ENCODE measurements around the gene HGS.

DNA sequence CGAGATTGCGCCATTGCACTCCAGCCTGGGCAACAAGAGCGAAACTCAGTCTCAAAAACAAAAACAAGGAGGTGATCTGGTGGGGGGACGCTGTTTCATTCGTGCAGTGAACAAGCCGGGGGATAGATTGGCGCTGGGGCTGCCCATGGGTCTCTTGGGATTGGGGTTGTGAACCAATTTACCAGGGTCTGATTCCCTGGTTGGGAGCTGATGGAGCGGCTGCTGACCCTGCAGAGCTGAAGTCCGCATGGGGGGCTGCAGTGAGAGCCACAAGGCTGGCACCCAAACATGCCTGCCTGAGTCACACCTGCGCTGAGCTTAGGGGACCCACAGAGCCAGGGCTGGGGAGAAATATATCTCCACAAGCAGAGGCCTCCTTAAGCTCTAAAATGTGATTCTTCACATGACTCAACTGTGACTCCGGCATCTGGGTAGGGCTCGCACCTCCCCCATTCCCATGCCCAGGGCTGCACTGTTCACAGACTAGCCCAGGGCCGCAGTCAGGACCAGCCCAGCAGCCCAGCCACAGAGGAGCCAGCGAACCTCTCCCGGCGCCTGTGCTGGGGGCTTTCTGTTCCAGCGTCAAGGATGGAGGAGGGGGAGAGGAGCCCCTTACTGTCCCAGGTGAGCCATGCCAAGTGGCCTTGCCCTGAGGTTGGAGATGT is 41.9 kb upstream of the HGS start:
- TF ChIP-seq, protein P1, sequence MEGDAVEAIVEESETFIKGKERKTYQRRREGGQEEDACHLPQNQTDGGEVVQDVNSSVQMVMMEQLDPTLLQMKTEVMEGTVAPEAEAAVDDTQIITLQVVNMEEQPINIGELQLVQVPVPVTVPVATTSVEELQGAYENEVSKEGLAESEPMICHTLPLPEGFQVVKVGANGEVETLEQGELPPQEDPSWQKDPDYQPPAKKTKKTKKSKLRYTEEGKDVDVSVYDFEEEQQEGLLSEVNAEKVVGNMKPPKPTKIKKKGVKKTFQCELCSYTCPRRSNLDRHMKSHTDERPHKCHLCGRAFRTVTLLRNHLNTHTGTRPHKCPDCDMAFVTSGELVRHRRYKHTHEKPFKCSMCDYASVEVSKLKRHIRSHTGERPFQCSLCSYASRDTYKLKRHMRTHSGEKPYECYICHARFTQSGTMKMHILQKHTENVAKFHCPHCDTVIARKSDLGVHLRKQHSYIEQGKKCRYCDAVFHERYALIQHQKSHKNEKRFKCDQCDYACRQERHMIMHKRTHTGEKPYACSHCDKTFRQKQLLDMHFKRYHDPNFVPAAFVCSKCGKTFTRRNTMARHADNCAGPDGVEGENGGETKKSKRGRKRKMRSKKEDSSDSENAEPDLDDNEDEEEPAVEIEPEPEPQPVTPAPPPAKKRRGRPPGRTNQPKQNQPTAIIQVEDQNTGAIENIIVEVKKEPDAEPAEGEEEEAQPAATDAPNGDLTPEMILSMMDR (IDR thresholded peaks at IDR 0.05): no peak
- TF ChIP-seq, protein P2, sequence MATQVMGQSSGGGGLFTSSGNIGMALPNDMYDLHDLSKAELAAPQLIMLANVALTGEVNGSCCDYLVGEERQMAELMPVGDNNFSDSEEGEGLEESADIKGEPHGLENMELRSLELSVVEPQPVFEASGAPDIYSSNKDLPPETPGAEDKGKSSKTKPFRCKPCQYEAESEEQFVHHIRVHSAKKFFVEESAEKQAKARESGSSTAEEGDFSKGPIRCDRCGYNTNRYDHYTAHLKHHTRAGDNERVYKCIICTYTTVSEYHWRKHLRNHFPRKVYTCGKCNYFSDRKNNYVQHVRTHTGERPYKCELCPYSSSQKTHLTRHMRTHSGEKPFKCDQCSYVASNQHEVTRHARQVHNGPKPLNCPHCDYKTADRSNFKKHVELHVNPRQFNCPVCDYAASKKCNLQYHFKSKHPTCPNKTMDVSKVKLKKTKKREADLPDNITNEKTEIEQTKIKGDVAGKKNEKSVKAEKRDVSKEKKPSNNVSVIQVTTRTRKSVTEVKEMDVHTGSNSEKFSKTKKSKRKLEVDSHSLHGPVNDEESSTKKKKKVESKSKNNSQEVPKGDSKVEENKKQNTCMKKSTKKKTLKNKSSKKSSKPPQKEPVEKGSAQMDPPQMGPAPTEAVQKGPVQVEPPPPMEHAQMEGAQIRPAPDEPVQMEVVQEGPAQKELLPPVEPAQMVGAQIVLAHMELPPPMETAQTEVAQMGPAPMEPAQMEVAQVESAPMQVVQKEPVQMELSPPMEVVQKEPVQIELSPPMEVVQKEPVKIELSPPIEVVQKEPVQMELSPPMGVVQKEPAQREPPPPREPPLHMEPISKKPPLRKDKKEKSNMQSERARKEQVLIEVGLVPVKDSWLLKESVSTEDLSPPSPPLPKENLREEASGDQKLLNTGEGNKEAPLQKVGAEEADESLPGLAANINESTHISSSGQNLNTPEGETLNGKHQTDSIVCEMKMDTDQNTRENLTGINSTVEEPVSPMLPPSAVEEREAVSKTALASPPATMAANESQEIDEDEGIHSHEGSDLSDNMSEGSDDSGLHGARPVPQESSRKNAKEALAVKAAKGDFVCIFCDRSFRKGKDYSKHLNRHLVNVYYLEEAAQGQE (IDR thresholded peaks at IDR 0.05; ENCODE audit: insufficient read depth in 1 of 2, low read depth in 2 of 2, low read length in 1 of 2): no peak

All from Panc1 (cell line).